SK-N-SH treated with all-trans-retinoic acid at 6 μM for 48 hours (cell line): Measurements from ENCODE around the gene NFYB.

Experiments
- ATAC-seq: fragments of 200-7000 bp; cut with Tn5 transposase; 3 replicates; pipeline ENCODE4 v1.9.1; 2020; ENCODE audit warnings: mild to moderate bottlenecking, moderate library complexity
- ARNTL ChIP-seq: fragments of 450-650 bp; formaldehyde crosslinking; IDR thresholded peaks from 2 replicates; pipeline ENCODE4 v1.5.0; 2020; ENCODE audit warnings: low read depth, mild to moderate bottlenecking, moderate library complexity, borderline replicate concordance
- BACH2 ChIP-seq: fragments of 250-450 bp; sonication (Bioruptor Pico); IDR thresholded peaks from 2 replicates; pipeline ENCODE4 v1.9.0; 2021; ENCODE audit warnings: mild to moderate bottlenecking, borderline replicate concordance
- CSDC2 ChIP-seq: fragments of 250-450 bp; sonication (Bioruptor Pico); IDR thresholded peaks from 2 replicates; pipeline ENCODE4 v1.5.0; 2020; ENCODE audit warnings: mild to moderate bottlenecking, moderate library complexity
- ISL1 ChIP-seq: fragments of 250-450 bp; sonication (Bioruptor Pico); IDR thresholded peaks from 2 replicates; pipeline ENCODE4 v2.1.2; 2022; ENCODE audit warnings: mild to moderate bottlenecking, moderate library complexity
- OSR1 ChIP-seq: fragments of 250-450 bp; sonication (Bioruptor Pico); IDR thresholded peaks from 2 replicates; pipeline ENCODE4 v1.8.0; 2022; ENCODE audit warnings: moderate library complexity, mild to moderate bottlenecking, inconsistent platforms
- PPARA ChIP-seq: fragments of 250-450 bp; sonication (Bioruptor Pico); IDR thresholded peaks from 2 replicates; pipeline ENCODE4 v1.5.0; 2020; ENCODE audit warnings: mild to moderate bottlenecking, borderline replicate concordance
- RARB ChIP-seq: fragments of 250-450 bp; sonication (Bioruptor Pico); IDR thresholded peaks from 2 replicates; pipeline ENCODE4 v1.8.0; 2021; ENCODE audit warnings: mild to moderate bottlenecking, moderate library complexity
- SNAI2 ChIP-seq: fragments of 250-450 bp; sonication (Bioruptor Pico); IDR thresholded peaks from 2 replicates; pipeline ENCODE4 v1.5.0; 2020; ENCODE audit warnings: mild to moderate bottlenecking, moderate library complexity
- TOX ChIP-seq: fragments of 250-450 bp; sonication (Bioruptor Pico); IDR thresholded peaks from 2 replicates; pipeline ENCODE4 v1.8.0; 2021; ENCODE audit warnings: mild to moderate bottlenecking, moderate library complexity, borderline replicate concordance
- ZC3H10 ChIP-seq: fragments of 250-450 bp; sonication (Bioruptor Pico); IDR thresholded peaks from 2 replicates; pipeline ENCODE4 v1.5.1; 2021; ENCODE audit warnings: mild to moderate bottlenecking, moderate library complexity
- ZFP3 ChIP-seq: fragments of 250-450 bp; sonication (Bioruptor Pico); IDR thresholded peaks from 2 replicates; pipeline ENCODE4 v1.5.0; 2020; ENCODE audit warnings: mild to moderate bottlenecking, moderate library complexity
- ZFP30 ChIP-seq: fragments of 450-650 bp; formaldehyde crosslinking; IDR thresholded peaks from 2 replicates; pipeline ENCODE4 v1.5.0; 2022; ENCODE audit warnings: mild to moderate bottlenecking, moderate library complexity
- ZNF565 ChIP-seq: fragments of 450-650 bp; formaldehyde crosslinking; conservative IDR thresholded peaks from 2 replicates; pipeline ENCODE4 v1.5.0; 2020; ENCODE audit warnings: low read depth, mild to moderate bottlenecking, moderate library complexity
- ZNF70 ChIP-seq: fragments of 450-650 bp; formaldehyde crosslinking; IDR thresholded peaks from 2 replicates; pipeline ENCODE4 v1.5.0; 2020; ENCODE audit warnings: mild to moderate bottlenecking, moderate library complexity
- TF ChIP-seq, protein P1 (sequence below): fragments of 250-450 bp; sonication (Bioruptor Pico); IDR thresholded peaks from 2 replicates; pipeline ENCODE4 v1.5.1; 2020; ENCODE audit warnings: low read depth, mild to moderate bottlenecking, moderate library complexity
- TF ChIP-seq, protein P2 (sequence below): fragments of 250-450 bp; sonication (Bioruptor Pico); IDR thresholded peaks from 2 replicates; pipeline ENCODE4 v1.8.0; 2020; ENCODE audit warnings: mild to moderate bottlenecking, moderate library complexity, borderline replicate concordance
- TF ChIP-seq, protein P3 (sequence below): fragments of 250-450 bp; sonication (Bioruptor Pico); IDR thresholded peaks from 2 replicates; pipeline ENCODE4 v1.8.0; 2021; ENCODE audit warnings: low read depth, mild to moderate bottlenecking, moderate library complexity, borderline replicate concordance
- TF ChIP-seq, protein P4 (sequence below): fragments of 250-450 bp; sonication (Bioruptor Pico); IDR thresholded peaks from 2 replicates; pipeline ENCODE4 v1.5.0; 2020; ENCODE audit warnings: mild to moderate bottlenecking, moderate library complexity
- TF ChIP-seq, protein P5 (sequence below): fragments of 250-450 bp; sonication (Bioruptor Pico); IDR thresholded peaks from 2 replicates; pipeline ENCODE4 v1.5.1; 2021; ENCODE audit warnings: mild to moderate bottlenecking, moderate library complexity

NFYB gene

DNA sequence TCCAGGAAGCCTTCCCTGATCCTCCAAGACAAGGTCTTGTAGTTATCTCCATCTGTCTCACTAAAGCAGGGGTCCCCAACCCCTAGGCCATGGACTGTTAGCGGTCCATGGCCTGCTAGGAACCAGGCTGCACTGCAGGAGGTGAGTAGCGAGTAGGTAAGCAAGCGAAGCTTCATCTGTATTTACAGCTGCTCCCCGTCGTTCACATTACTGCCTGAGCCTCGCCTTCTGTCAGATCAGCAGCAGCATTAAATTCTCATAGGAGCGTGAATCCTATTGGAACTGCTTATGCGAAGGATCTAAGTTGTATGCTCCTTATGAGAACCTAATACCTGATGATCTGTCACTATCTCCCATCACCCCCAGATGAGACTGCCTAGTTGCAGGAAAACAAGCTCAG, 12.4 kb upstream of the NFYB start:
- TF ChIP-seq PPARA (CRISPR knock-in tag): no peak
- TF ChIP-seq, protein P1, sequence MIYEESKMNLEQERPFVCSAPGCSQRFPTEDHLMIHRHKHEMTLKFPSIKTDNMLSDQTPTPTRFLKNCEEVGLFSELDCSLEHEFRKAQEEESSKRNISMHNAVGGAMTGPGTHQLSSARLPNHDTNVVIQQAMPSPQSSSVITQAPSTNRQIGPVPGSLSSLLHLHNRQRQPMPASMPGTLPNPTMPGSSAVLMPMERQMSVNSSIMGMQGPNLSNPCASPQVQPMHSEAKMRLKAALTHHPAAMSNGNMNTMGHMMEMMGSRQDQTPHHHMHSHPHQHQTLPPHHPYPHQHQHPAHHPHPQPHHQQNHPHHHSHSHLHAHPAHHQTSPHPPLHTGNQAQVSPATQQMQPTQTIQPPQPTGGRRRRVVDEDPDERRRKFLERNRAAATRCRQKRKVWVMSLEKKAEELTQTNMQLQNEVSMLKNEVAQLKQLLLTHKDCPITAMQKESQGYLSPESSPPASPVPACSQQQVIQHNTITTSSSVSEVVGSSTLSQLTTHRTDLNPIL (CRISPR knock-in tag): no peak
- TF ChIP-seq, protein P2, sequence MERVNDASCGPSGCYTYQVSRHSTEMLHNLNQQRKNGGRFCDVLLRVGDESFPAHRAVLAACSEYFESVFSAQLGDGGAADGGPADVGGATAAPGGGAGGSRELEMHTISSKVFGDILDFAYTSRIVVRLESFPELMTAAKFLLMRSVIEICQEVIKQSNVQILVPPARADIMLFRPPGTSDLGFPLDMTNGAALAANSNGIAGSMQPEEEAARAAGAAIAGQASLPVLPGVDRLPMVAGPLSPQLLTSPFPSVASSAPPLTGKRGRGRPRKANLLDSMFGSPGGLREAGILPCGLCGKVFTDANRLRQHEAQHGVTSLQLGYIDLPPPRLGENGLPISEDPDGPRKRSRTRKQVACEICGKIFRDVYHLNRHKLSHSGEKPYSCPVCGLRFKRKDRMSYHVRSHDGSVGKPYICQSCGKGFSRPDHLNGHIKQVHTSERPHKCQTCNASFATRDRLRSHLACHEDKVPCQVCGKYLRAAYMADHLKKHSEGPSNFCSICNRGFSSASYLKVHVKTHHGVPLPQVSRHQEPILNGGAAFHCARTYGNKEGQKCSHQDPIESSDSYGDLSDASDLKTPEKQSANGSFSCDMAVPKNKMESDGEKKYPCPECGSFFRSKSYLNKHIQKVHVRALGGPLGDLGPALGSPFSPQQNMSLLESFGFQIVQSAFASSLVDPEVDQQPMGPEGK (CRISPR knock-in tag): no peak
- no peak for TF ChIP-seq RARB (CRISPR knock-in tag)
- TF ChIP-seq ARNTL (CRISPR knock-in tag): no peak
- no peak for TF ChIP-seq ZNF565 (CRISPR knock-in tag)
- no peak for TF ChIP-seq SNAI2
- no peak for TF ChIP-seq ISL1 (CRISPR knock-in tag)
- no peak for TF ChIP-seq ZNF70 (CRISPR knock-in tag)
- TF ChIP-seq OSR1: no peak
- TF ChIP-seq ZC3H10: no peak
- no peak for TF ChIP-seq ZFP30 (CRISPR knock-in tag)
- no peak for TF ChIP-seq TOX (CRISPR knock-in tag)
- TF ChIP-seq, protein P3, sequence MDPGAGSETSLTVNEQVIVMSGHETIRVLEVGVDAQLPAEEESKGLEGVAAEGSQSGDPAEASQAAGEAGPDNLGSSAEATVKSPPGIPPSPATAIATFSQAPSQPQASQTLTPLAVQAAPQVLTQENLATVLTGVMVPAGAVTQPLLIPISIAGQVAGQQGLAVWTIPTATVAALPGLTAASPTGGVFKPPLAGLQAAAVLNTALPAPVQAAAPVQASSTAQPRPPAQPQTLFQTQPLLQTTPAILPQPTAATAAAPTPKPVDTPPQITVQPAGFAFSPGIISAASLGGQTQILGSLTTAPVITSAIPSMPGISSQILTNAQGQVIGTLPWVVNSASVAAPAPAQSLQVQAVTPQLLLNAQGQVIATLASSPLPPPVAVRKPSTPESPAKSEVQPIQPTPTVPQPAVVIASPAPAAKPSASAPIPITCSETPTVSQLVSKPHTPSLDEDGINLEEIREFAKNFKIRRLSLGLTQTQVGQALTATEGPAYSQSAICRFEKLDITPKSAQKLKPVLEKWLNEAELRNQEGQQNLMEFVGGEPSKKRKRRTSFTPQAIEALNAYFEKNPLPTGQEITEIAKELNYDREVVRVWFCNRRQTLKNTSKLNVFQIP: no peak
- TF ChIP-seq, protein P4, sequence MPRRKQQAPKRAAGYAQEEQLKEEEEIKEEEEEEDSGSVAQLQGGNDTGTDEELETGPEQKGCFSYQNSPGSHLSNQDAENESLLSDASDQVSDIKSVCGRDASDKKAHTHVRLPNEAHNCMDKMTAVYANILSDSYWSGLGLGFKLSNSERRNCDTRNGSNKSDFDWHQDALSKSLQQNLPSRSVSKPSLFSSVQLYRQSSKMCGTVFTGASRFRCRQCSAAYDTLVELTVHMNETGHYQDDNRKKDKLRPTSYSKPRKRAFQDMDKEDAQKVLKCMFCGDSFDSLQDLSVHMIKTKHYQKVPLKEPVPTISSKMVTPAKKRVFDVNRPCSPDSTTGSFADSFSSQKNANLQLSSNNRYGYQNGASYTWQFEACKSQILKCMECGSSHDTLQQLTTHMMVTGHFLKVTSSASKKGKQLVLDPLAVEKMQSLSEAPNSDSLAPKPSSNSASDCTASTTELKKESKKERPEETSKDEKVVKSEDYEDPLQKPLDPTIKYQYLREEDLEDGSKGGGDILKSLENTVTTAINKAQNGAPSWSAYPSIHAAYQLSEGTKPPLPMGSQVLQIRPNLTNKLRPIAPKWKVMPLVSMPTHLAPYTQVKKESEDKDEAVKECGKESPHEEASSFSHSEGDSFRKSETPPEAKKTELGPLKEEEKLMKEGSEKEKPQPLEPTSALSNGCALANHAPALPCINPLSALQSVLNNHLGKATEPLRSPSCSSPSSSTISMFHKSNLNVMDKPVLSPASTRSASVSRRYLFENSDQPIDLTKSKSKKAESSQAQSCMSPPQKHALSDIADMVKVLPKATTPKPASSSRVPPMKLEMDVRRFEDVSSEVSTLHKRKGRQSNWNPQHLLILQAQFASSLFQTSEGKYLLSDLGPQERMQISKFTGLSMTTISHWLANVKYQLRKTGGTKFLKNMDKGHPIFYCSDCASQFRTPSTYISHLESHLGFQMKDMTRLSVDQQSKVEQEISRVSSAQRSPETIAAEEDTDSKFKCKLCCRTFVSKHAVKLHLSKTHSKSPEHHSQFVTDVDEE (CRISPR knock-in tag): no peak
- no peak for TF ChIP-seq BACH2 (CRISPR knock-in tag)
- TF ChIP-seq CSDC2 (CRISPR knock-in tag): no peak
- TF ChIP-seq, protein P5, sequence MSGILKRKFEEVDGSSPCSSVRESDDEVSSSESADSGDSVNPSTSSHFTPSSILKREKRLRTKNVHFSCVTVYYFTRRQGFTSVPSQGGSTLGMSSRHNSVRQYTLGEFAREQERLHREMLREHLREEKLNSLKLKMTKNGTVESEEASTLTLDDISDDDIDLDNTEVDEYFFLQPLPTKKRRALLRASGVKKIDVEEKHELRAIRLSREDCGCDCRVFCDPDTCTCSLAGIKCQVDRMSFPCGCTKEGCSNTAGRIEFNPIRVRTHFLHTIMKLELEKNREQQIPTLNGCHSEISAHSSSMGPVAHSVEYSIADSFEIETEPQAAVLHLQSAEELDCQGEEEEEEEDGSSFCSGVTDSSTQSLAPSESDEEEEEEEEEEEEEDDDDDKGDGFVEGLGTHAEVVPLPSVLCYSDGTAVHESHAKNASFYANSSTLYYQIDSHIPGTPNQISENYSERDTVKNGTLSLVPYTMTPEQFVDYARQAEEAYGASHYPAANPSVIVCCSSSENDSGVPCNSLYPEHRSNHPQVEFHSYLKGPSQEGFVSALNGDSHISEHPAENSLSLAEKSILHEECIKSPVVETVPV: no peak
- no peak for TF ChIP-seq ZFP3 (CRISPR knock-in tag)
- ATAC-seq: no peak

DNA sequence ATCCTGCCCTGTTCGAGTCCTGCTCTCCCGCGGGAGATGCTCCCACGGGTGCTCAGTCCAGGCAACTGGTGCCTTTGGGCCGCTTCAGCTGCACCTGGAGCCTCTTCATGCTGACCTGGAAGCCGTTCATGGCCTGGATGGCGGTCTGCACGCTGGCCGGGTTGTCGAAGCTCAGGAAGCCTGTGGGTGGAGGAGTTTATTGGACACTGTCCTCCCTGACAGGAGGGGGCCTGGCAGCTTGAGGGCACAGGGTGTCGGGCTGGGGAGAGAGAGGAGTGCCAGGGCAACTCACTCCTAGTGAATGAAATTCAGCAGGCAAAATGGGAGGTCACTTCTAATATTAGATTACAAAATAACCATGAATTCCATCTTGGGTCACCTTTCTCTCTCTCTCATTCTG, 9.3 kb upstream of the NFYB start:
- TF ChIP-seq ARNTL (CRISPR knock-in tag): no peak
- no peak for TF ChIP-seq PPARA (CRISPR knock-in tag)
- TF ChIP-seq, protein P5: no peak
- ATAC-seq: no peak

DNA sequence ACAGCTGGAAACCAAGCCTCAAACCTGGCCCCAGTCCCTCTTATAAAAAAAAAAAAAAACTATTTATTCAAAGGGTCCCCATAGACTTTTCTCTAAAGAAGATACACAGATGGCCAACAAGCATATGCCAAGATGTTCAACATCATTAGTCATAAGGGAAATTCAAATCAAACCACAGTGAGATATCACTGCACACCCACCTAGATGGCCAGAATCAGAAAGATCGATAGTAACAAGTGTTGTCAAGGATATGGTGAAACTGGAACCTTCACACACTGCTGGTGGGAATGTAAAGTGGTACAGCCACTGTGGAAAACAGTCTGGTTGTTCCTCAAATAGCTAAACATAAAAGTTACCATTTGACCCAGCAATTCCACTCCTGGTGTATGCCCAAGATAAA, 5.9 kb upstream of the NFYB start:
- TF ChIP-seq SNAI2: no peak
- TF ChIP-seq, protein P1 (CRISPR knock-in tag): no peak
- TF ChIP-seq ZNF70 (CRISPR knock-in tag): no peak
- TF ChIP-seq OSR1: no peak
- no peak for TF ChIP-seq ZNF565 (CRISPR knock-in tag)
- TF ChIP-seq TOX (CRISPR knock-in tag): no peak
- TF ChIP-seq ZC3H10: no peak
- TF ChIP-seq, protein P3: no peak
- no peak for TF ChIP-seq ARNTL (CRISPR knock-in tag)
- ATAC-seq: no peak
